Neural cell (in vitro differentiated cells): Measurements from ENCODE around the gene ESRP2. TPM values are rescaled to one million over a fixed set of nuclear protein-coding genes. Genes with fewer than 3 reads are reported as not detected.

Experiments used
- H2AFZ ChIP-seq: fragments of 200-600, 300-800 bp; sonication (generic), shearing (Covaris generic); 2 replicates; pipeline ENCODE4 v1.6.0; 2014; ENCODE audit warnings: low read depth, mild to moderate bottlenecking, antibody characterized with exemption, low read length, moderate library complexity
- H3F3A ChIP-seq: fragments of 200-600 bp; shearing (Covaris generic); 2 replicates; pipeline ENCODE4 v1.6.1; 2016; ENCODE audit warnings: mild to moderate bottlenecking, moderate library complexity, mixed read lengths, antibody characterized with exemption, low read length; ENCODE audit not compliant: insufficient read depth, poor library complexity, severe bottlenecking
- H3K27ac ChIP-seq: fragments of 200-600, 300-800 bp; sonication (generic), shearing (Covaris generic); 2 replicates; pipeline ENCODE4 v1.5.1; 2014; ENCODE audit warnings: mild to moderate bottlenecking, low read length, moderate library complexity
- H3K27me3 ChIP-seq: fragments of 300-800, 200-600 bp; sonication (generic), shearing (Covaris generic); 2 replicates; pipeline ENCODE4 v1.6.0; 2014; ENCODE audit warnings: mild to moderate bottlenecking, low read depth, low read length, moderate library complexity; ENCODE audit not compliant: insufficient read depth
- H3K36me3 ChIP-seq: fragments of 300-800, 200-600 bp; sonication (generic), shearing (Covaris generic); 2 replicates; pipeline ENCODE4 v1.5.1; 2014; ENCODE audit warnings: mild to moderate bottlenecking, antibody characterized with exemption, low read length, moderate library complexity; ENCODE audit not compliant: insufficient read depth
- H3K4me2 ChIP-seq: fragments of 300-800, 200-600 bp; sonication (generic), shearing (Covaris generic); 2 replicates; pipeline ENCODE4 v1.6.0; 2014; ENCODE audit warnings: mild to moderate bottlenecking, low read length
- H3K4me3 ChIP-seq: fragments of 300-800, 200-600 bp; sonication (generic), shearing (Covaris generic); 2 replicates; pipeline ENCODE4 v1.5.1; 2014; ENCODE audit warnings: mild to moderate bottlenecking, low read length, moderate library complexity
- H3K79me2 ChIP-seq: fragments of 200-600 bp; shearing (Covaris generic); replicated peaks from 2 replicates; pipeline ENCODE4 v1.6.0; 2014; ENCODE audit warnings: mild to moderate bottlenecking, low read length, moderate library complexity; ENCODE audit not compliant: insufficient read depth
- H3K9ac ChIP-seq: fragments of 300-800, 200-600 bp; sonication (generic), shearing (Covaris generic); 2 replicates; pipeline ENCODE4 v1.6.1; 2016; ENCODE audit warnings: mild to moderate bottlenecking, low read length, mixed read lengths
- H3K9me2 ChIP-seq: fragments of 200-600 bp; shearing (Covaris generic); 2 replicates; pipeline ENCODE4 v1.6.1; 2016; ENCODE audit warnings: mild to moderate bottlenecking, low read length, mixed read lengths; ENCODE audit not compliant: insufficient read depth
- H3K9me3 ChIP-seq: fragments of 200-600, 300-800 bp; sonication (generic), shearing (Covaris generic); 2 replicates; pipeline ENCODE4 v1.6.1; 2016; ENCODE audit warnings: mild to moderate bottlenecking, mixed run types, low read length, moderate library complexity, mixed read lengths
- H4K20me1 ChIP-seq: fragments of 200-600 bp; shearing (Covaris generic); 2 replicates; pipeline ENCODE4 v1.6.1; 2016; ENCODE audit warnings: mild to moderate bottlenecking, mixed run types; ENCODE audit not compliant: insufficient read depth
- EP300 ChIP-seq: fragments of 450-650 bp; conservative IDR thresholded peaks from 2 replicates; pipeline ENCODE4 v1.6.1; 2014; ENCODE audit warnings: antibody characterized with exemption, mild to moderate bottlenecking, moderate library complexity; ENCODE audit not compliant: poor library complexity, severe bottlenecking
- EZH2 ChIP-seq: fragments of 200-600, 300-800 bp; shearing (Covaris generic), sonication (generic); IDR thresholded peaks from 2 replicates; pipeline ENCODE4 v1.6.1; 2014; ENCODE audit warnings: antibody characterized with exemption, low read length, borderline replicate concordance, mild to moderate bottlenecking; ENCODE audit not compliant: insufficient read depth, poor library complexity, severe bottlenecking
- MXI1 ChIP-seq: fragments of 450-650 bp; conservative IDR thresholded peaks from 2 replicates; pipeline ENCODE4 v1.6.1; 2014; ENCODE audit warnings: antibody characterized with exemption, mild to moderate bottlenecking; ENCODE audit not compliant: poor library complexity, severe bottlenecking
- POLR2AphosphoS5 ChIP-seq: IDR thresholded peaks from 2 replicates; pipeline ENCODE4 v1.6.1; 2012
- RAD21 ChIP-seq: fragments of 450-650 bp; conservative IDR thresholded peaks from 2 replicates; pipeline ENCODE4 v1.6.1; 2014; ENCODE audit warnings: antibody characterized with exemption, mild to moderate bottlenecking, moderate library complexity
- SMC3 ChIP-seq: fragments of 450-650 bp; conservative IDR thresholded peaks from 2 replicates; pipeline ENCODE4 v1.6.1; 2014; ENCODE audit warnings: antibody characterized with exemption, mild to moderate bottlenecking, moderate library complexity; ENCODE audit not compliant: poor library complexity
- TAF1 ChIP-seq: IDR thresholded peaks from 2 replicates; pipeline ENCODE4 v1.6.1; 2012; ENCODE audit warnings: low read depth
- polyA plus RNA-seq: library from polyadenylated mRNA; depleted of rRNA; stranded (reverse); fragments of >200 nt; gene quantifications from 2 replicates; pipeline ENCODE4 v1.2.3, GENCODE V29; 2014
- TF ChIP-seq, protein P1 (sequence below): IDR thresholded peaks from 2 replicates; pipeline ENCODE4 v1.6.1; 2012; ENCODE audit warnings: borderline replicate concordance
- TF ChIP-seq, protein P2 (sequence below): fragments of 450-650 bp; IDR thresholded peaks from 2 replicates; pipeline ENCODE4 v1.5.1; 2014; ENCODE audit warnings: antibody characterized with exemption, mild to moderate bottlenecking, moderate library complexity; ENCODE audit not compliant: poor library complexity, severe bottlenecking

Gene ESRP2
- polyA plus RNA-seq, 1 donor from 2014 or later: not detected

DNA sequence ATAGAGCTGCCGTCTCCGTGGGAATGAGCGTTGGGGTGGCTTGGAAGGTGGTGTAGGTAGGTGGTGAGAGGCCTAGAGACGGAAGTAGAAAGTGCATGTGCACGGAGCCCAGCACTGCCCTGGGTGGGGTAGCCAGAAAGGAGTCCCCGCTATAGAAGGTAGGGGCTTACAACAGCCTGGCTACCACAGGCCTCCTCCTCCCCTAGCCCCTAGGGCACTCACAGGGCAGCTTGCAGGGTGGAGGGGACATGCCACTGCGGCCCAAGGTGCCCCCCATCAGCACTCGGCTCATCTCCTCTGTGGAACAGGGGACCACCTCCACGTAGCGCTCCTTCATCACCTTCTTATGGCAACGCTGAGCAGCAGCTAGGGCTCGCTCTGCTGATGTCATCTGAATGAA, 5.0 kb downstream of the ESRP2 start:
- H3K27ac ChIP-seq: no peak overlapping the region
- no peak overlapping the region for H2AFZ ChIP-seq
- H4K20me1 ChIP-seq: no peaks in the 10 kb centered on the region
- peaks cover 27% of the 10 kb centered on the region for H3K27me3 ChIP-seq
- H3K9ac ChIP-seq: no peak overlapping the region
- H3K4me2 ChIP-seq: no peak overlapping the region
- TF ChIP-seq RAD21 (no peak), POLR2AphosphoS5 (no peak), TAF1 (no peak), SMC3 (no peak), MXI1 (no peak), EP300 (no peak), EZH2 (no peak)
- TF ChIP-seq, protein P1, sequence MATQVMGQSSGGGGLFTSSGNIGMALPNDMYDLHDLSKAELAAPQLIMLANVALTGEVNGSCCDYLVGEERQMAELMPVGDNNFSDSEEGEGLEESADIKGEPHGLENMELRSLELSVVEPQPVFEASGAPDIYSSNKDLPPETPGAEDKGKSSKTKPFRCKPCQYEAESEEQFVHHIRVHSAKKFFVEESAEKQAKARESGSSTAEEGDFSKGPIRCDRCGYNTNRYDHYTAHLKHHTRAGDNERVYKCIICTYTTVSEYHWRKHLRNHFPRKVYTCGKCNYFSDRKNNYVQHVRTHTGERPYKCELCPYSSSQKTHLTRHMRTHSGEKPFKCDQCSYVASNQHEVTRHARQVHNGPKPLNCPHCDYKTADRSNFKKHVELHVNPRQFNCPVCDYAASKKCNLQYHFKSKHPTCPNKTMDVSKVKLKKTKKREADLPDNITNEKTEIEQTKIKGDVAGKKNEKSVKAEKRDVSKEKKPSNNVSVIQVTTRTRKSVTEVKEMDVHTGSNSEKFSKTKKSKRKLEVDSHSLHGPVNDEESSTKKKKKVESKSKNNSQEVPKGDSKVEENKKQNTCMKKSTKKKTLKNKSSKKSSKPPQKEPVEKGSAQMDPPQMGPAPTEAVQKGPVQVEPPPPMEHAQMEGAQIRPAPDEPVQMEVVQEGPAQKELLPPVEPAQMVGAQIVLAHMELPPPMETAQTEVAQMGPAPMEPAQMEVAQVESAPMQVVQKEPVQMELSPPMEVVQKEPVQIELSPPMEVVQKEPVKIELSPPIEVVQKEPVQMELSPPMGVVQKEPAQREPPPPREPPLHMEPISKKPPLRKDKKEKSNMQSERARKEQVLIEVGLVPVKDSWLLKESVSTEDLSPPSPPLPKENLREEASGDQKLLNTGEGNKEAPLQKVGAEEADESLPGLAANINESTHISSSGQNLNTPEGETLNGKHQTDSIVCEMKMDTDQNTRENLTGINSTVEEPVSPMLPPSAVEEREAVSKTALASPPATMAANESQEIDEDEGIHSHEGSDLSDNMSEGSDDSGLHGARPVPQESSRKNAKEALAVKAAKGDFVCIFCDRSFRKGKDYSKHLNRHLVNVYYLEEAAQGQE: no peak
- TF ChIP-seq, protein P2, sequence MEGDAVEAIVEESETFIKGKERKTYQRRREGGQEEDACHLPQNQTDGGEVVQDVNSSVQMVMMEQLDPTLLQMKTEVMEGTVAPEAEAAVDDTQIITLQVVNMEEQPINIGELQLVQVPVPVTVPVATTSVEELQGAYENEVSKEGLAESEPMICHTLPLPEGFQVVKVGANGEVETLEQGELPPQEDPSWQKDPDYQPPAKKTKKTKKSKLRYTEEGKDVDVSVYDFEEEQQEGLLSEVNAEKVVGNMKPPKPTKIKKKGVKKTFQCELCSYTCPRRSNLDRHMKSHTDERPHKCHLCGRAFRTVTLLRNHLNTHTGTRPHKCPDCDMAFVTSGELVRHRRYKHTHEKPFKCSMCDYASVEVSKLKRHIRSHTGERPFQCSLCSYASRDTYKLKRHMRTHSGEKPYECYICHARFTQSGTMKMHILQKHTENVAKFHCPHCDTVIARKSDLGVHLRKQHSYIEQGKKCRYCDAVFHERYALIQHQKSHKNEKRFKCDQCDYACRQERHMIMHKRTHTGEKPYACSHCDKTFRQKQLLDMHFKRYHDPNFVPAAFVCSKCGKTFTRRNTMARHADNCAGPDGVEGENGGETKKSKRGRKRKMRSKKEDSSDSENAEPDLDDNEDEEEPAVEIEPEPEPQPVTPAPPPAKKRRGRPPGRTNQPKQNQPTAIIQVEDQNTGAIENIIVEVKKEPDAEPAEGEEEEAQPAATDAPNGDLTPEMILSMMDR: no peak
- no peak overlapping the region for H3K4me3 ChIP-seq
- no peaks in the 10 kb centered on the region for H3K9me2 ChIP-seq
- no peaks in the 10 kb centered on the region for H3K79me2 ChIP-seq
- H3F3A ChIP-seq: no peaks in the 10 kb centered on the region
- no peaks in the 10 kb centered on the region for H3K36me3 ChIP-seq
- no peaks in the 10 kb centered on the region for H3K9me3 ChIP-seq

DNA sequence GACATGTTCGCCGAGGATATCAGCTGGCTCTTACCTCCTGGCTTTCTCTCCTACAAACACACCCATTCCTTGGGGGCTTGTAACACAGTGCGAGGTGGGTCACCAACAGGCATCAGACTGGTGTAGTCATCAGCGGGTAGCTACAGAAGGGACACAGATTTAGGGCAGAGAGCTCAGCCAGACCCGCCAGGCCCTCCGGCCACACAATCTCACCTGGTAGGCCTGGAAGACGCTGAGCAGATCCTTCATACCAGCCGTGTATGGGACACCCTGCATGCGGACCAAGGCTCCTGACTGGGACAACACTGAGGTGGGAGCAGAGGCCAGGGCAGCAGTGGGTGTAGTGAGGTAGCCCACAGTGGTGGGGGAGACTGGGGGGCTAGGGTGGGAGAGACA, 5.8 kb downstream of the ESRP2 start:
- H3K9ac ChIP-seq: no peak overlapping the region
- H3K9me3 ChIP-seq: no peaks in the 10 kb centered on the region
- TF ChIP-seq RAD21 (no peak), EP300 (no peak), MXI1 (no peak), EZH2 (no peak), POLR2AphosphoS5 (no peak), TAF1 (no peak), SMC3 (no peak)
- TF ChIP-seq, protein P1: no peak
- TF ChIP-seq, protein P2: no peak
- H3K4me3 ChIP-seq: no peak overlapping the region
- H4K20me1 ChIP-seq: no peaks in the 10 kb centered on the region
- no peak overlapping the region for H2AFZ ChIP-seq
- no peaks in the 10 kb centered on the region for H3K9me2 ChIP-seq
- H3K4me2 ChIP-seq: no peak overlapping the region
- no peaks in the 10 kb centered on the region for H3F3A ChIP-seq
- no peaks in the 10 kb centered on the region for H3K36me3 ChIP-seq
- H3K79me2 ChIP-seq: no peaks in the 10 kb centered on the region
- H3K27ac ChIP-seq: no peak overlapping the region
- peaks cover 19% of the 10 kb centered on the region for H3K27me3 ChIP-seq
